Stimulated activated CD4-positive, alpha-beta T cell treated with anti-CD3 and anti-CD28 coated beads, Interleukin-1b, Interleukin-23, amount 100 ng/mL, for 48 hours (primary cell): ENCODE measurements around the gene PPAN.

ENCODE experiments used
- DNase-seq: peaks from one replicate; pipeline ENCODE4 v3.0.0-alpha.2; 2020

Gene PPAN, protein sequence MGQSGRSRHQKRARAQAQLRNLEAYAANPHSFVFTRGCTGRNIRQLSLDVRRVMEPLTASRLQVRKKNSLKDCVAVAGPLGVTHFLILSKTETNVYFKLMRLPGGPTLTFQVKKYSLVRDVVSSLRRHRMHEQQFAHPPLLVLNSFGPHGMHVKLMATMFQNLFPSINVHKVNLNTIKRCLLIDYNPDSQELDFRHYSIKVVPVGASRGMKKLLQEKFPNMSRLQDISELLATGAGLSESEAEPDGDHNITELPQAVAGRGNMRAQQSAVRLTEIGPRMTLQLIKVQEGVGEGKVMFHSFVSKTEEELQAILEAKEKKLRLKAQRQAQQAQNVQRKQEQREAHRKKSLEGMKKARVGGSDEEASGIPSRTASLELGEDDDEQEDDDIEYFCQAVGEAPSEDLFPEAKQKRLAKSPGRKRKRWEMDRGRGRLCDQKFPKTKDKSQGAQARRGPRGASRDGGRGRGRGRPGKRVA

DNA sequence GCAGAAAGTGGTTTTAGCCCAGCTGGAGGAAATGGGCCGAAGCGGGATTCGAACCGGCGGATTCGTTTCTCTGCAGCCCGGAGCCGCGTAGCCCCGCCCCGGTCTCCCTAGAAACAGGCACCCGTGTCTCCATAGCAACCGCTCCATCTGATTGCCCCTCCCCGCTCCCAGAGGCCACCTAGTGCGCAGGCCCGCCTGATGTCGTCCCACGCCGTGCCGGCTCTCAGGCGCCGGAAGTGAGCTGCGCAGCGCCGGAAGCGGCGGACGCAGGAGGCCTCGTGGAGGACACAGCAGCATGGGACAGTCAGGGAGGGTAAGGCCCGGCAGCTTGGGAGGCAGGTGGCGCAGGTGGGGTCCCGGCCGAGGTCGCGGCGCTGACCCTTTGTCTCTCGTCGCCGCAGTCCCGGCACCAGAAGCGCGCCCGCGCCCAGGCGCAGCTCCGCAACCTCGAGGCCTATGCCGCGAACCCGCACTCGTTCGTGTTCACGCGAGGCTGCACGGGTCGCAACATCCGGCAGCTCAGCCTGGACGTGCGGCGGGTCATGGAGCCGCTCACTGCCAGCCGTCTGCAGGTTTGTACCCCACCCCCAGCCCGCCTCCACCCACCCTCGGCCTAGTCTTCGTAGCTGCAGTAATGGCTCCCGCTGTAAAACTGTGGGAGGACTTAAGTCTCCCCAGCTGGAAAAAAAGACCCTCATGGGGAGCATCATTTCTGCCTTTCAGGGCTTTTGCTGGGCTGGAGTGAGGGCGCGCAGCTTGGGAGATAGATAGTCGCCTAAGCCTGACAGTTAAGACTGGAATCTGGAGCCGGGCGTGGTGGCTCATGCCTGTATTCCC is at the start of gene PPAN:
PPAN (plus strand) TSS at position 263 of the 837 bp plus-strand sequence; CDS start at position 296, 33 bp downstream.
- DNase-seq: peak; percentile 99

DNA sequence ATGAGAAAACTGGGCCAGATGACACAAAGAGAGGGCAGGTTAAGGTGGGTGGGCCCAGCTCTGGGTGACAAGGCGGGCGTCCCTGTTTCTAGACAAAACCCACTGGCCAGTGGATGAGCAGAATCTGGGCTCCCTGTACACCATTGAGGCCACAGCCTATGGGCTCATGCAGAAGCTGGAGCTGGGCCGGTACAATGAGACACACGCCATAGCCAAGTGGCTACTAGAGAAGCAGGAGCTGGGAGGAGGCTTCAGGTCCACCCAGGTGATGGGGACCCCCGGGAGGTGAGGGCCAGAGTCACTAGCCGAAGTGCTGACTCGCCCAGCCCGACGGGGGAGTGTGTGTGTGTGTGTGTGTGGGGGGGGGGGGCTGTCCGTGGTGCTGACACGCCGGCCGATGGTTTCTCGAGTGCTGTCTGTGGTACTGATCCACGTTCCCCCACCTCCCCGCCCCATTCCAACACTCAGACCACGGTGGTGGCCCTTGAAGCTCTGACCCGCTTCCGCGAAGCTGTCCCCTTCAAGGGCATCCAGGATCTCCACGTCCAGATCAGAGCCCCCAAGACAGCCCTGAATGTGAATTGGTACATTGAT is 44.3 kb upstream of the PPAN start:
- DNase-seq: no peak

DNA sequence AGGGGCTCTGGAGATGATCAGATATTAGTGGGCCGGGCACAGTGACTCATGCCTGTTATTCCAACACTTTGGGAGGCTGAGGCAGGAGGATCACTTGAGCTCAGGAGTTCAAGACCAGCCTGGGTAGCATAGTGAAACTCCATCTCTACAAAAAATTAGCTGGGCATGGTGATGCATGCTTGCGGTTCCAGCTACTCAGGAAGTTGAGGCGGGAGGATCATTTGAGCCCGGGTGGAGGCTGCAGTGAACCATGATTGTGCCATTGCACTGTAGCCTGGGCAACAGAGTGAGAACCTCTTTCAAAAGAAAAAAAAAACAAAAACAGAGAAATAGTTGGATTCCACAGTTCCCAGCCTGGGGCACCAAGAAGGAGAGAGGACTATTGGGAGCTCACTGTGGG is 38.0 kb upstream of the PPAN start:
- DNase-seq: no peak

DNA sequence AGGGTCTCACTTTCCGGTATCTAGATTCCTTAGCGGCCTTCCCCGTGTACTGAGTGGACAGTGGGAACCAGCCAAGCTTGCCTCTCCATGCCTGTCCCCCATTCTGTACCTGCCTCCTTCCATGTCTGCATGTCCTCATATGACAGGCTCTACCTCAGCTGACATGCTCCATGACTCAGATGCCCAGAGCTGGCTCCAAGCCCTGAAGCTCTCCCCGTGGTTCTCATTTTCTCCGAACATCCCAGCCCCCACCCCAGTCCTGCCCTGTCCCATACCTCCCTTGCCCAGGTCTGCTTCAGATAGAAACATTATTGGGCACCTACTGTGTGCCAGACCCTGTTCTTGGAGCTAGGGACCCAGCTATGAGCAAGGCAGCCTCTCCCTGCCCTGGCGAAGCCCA is 37.1 kb upstream of the PPAN start:
- DNase-seq: no peak

DNA sequence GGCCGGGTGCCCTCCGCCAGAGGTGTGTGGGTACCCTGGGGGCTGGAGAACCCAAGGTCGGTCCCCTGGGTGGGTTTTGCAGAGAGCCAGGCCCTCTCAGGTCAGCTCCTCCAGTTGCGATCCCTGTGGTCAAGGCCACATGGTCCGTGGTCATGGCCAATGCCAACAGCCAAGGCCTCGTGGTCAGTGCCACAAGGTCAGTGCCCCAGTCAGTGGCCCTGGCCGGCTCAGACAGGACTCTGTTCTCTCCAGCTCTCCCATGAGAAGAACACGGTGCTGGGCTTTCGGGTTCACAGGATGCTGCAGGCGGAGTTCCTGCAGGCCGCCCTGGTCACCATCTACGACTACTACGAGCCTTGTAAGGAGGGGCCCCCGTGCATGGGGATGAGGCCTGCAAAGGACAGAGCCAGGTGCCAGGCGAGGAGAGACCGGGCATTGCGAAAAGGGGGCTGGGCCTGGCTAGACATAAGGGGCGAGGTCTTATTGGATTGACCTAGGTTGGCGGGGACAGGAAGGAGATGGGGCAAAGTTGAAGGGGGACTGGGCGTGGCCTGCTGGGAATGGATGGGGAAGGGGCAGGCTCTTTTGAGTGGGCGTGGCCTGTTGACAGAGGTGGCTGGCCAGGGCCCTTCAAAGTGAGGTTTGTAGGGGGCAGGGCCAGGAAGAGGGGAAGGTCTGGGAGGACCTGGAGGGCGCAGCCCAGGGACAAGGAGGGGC is 35.3 kb upstream of the PPAN start:
- DNase-seq: no peak

DNA sequence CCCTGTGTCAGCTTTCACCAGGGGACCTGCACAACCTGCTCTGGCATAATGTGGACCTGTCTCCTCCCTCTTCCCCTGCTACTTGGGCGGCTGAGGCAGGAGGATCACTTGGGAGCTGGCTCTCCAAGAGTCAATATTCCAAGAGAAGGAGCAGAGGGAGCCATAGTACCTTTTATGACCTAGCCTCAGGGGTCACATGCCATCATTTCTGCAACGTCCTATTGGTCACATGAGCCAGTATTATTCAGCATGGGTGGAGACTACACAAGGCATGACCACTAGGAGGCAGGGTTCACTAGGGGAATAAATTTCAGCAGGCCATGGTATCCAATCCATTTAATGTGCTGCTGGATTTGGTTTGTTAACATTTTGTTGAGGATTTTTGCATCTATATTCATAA is 32.0 kb upstream of the PPAN start:
- peak; percentile 54 for DNase-seq

DNA sequence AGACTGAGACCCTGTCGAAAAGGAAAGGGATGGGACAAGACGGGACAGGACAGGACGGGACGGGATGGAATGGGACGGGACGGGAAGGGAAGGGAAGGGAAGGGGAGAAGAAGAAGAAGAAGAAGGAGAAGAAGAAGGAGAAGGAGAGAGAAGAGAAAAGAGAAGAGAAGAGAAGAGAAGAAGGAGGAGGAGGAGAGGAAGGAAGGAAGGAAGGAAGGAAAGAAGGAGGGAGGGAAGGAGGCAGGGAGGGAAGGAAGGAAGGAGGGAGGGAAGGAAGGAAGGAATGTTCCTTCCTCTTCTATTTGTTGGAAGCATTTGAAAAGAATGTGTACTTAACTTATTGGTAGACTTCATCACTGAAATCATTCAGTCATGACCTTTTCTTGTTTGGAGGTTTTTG is 29.6 kb upstream of the PPAN start:
- no peak for DNase-seq

DNA sequence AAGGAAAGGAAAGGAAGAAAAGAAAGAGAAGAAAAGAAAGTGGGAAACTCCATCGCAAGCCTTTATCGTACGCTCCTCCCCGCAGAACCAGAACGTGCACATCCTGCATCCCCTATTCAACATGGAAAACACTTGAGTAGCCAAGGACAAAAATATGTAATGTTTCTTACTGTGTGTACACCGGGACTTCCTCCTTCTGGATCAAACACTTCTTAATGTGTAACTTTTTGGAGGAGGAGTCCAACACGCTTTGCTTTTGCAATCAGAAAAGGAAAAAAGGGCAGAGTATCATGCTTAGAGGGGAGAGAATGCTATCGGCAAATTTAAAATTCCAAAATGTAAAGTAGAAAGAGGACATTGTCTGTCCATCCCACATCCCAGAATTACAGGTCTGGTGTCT is 27.8 kb upstream of the PPAN start:
- no peak for DNase-seq

DNA sequence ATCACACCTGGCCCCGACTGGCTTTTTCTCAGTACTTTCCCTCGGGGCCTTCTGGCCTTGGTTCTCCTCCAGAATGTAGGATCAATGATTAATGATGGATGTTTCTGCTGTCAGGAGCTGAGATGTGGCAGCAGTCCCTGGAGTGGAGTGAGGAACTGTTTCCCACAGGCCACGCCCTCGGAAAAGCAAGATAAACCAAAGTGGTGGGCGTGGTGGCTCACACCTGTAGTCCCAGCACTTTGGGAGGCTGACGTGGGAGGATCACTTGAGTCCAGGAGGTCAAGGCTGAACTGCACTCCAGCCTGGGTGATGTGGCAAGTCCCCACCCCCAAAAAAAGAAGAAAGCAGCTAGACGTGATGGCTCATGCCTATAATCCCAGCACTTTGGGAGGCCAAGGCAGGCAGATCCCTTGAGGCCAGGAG is 27.1 kb upstream of the PPAN start:
- no peak for DNase-seq

DNA sequence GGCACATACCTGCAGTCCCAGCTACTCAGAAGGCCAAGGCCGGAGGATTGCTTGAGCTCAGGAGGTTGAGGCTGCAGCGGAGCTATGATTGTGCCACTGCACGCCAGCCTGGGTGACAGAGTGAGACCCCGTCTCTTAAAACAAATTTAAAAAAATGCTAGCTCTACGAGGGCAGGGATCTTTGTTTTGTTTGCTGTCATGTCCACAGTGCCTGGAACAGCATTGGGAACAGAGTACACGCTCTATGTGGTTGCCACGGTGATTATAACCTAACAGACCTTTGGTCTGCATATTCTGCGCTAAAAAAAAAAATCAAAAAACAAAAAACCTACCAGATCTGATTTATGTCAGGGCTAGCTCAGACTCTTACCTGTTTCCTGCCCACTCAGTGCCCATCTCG is 22.3 kb upstream of the PPAN start:
- DNase-seq: no peak

DNA sequence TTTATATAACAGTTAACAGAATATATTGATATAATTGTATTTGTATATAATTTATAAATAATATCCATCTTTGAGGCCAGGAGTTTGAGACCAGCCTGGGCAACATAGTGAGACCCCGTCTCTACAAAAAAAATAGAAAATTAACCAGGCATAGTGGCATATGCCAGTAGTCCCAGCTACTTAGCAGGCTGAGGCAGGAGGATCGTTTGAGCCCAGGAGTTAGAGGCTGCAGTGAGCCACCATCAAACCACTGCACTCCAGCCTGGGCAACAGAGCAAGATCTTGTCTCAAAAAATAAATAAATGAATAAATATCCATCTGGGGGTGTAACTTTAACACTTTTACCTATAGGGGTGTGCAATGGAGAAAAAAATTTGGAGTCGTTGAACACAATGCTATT is 21.4 kb upstream of the PPAN start:
- DNase-seq: no peak

DNA sequence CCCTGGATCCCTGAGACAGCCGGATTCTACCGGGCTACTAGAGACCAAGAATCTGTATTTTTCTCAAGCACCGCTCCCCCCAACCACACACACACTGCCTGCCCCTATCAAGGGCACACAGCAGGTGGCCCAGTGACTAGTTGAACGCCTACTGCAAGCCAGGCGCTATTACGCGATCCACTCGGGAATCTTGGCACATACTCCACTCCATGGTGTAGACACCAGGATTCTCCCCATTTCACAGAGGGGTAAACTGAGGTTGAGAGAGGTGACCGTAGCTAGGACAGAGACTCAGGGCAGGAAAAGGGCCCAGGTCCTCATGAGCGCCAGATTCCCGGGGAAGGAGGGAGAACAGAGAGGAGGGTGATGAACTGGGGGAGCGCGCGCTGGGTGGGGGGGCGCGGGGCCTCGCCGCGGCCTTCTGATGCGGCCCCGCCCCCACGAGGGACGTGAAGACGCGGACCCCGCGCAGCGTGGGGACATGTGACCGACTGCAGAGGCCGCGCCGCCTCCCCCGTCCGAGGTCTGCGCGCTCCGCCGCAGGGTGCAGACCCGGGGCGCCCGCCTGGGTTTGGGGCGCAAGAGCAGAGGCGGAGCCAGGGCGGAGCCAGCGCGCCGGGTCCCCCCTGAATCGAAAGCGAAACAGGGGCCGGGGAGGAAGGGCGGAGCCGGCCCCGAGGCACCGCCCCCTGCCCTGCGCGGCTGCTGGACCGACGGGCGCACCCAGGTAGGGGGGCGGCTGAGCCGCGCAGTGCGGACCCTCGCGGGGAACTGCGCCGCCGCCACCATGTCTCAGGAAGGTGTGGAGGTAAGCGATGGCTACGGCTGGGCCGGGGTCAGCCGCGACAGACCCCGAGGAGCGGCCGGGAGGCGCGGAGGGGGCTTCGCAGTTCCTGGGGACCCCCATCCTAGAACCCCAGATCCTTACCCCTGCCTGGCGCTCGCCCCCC is 20.2 kb upstream of the PPAN start, which contains the start of gene SHFL:
SHFL (plus strand) TSS at position 677 of the 950 bp plus-strand sequence; CDS start at position 788, 111 bp downstream.
- DNase-seq: peak; percentile 76

DNA sequence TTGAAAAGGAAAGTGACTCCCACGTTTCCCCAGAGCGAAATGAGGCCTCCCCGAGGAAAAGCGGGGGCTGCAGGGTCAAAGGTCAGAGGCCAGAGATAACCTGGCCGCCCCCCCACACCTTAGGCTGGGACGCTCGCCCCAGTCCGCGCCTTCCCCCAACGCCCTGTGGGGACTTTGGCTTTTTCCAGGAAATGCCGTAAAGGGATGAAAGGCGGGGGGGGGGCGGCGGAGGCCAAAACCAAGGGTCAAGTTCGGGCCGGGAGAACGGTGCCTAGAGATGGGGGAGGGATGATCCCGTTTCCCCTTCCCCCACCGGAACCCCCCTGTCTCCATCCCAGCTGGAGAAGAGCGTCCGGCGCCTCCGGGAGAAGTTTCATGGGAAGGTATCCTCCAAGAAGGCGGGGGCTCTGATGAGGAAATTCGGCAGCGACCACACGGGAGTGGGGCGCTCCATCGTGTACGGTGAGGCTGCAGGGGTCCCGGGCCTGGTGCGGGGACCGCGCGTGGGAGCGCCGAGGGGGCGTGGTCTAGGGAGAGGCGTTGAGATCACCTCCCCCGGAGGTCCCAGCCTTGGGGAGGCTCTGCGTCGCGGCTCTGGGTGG is 19.5 kb upstream of the PPAN start:
- DNase-seq: peak; percentile 39

DNA sequence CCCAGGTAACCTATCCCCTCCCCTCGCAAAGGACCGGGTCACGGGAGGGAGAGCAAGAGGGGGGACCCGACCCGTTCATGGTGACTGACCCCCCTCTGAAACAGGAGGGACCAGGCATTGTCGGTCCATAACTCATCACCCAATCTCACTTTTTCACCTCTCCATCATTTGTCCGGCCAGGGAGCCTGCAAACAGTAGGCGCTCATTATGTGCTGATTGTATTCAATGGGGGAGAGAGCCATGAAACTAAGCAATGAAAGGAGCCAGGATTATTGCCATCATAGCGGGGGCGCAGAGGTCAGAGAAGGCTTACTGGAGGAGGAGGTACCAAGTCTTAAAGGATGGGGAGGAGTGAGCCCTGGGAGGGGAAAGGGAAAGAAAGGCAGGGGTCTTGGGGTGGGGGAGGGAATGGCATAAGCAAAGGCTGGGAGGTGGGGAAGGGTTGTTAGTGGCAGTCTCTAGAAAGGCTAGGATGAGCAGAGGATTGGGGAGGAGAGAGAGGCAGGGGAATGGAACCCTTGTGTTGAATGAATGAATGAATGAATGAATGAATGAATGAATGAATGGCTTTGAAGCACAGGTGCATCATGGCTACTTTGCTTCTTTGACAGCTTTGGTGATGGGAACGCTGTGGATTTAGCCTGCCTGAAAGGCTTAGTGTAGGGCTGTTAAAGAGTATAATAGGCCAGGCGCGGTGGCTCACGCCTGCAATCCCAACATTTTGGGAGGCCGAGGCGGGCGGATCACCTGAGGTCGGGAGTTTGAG is 18.7 kb upstream of the PPAN start:
- DNase-seq: no peak

DNA sequence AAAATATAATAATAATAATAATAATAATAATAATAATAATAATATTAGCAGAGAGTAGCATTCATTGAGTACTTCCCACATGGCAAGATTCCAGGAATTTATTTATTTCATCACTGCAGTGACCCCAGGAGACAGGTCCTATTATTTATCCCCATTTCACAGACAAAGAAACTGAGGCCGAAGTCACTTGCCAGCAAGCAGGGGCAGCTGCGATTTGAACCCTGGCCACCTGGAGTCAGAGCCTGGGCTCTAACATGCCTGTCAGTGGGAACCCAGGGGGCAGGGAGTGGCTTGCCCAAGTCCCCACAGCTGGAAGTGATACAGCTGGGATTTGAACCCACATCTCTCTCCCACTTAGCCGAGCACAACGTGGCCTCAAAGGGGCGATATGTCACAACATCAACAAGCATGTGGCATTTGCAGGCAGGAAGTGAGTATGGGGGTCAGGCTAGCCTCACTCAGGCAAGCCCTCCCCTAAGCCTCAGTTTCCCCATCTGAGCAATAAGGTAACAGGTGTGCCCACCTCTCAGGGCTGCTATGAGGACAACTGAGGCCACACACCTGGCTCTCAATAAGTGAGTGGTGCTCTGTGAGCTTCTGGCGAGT is 17.1 kb upstream of the PPAN start:
- no peak for DNase-seq

DNA sequence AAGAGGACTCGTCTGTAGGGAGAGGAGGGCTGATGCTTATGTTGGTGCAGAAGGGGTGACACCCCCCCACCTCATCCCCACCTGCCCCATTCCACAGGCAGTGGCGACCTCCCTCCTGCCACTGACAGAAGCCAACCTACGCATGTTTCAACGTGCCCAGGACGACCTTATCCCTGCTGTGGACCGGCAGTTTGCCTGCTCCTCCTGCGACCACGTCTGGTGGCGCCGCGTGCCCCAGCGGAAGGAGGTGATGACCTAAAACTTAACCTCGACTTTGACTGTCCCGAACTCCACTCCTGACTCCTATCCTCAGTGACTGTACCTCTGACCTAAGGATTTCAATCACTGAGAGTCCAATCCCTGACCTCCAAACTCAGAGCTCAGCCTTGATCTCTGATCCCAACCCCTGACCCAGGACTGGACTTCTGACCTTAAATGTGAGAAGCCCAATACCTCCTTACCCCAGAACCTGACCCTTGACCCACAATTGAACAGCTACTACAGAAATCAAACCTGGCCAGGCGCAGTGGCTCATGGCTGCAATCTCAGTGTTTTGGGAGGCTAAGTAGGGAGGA is 16.3 kb upstream of the PPAN start:
- no peak for DNase-seq

DNA sequence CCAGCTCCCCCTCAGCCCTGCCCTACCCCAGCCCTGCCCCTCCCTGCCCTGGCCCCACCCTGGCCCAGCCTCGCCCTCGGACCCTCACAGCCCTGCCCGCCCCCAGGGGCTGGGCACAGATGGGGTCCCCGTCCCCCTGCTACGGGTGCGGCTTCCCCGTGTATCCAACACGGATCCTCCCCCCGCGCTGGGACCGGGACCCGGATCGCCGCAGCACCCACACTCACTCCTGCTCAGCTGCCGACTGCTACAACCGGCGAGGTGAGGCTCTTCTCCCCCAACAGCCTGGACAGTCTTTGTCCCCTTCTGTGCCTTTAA is 14.8 kb upstream of the PPAN start:
- no peak for DNase-seq

DNA sequence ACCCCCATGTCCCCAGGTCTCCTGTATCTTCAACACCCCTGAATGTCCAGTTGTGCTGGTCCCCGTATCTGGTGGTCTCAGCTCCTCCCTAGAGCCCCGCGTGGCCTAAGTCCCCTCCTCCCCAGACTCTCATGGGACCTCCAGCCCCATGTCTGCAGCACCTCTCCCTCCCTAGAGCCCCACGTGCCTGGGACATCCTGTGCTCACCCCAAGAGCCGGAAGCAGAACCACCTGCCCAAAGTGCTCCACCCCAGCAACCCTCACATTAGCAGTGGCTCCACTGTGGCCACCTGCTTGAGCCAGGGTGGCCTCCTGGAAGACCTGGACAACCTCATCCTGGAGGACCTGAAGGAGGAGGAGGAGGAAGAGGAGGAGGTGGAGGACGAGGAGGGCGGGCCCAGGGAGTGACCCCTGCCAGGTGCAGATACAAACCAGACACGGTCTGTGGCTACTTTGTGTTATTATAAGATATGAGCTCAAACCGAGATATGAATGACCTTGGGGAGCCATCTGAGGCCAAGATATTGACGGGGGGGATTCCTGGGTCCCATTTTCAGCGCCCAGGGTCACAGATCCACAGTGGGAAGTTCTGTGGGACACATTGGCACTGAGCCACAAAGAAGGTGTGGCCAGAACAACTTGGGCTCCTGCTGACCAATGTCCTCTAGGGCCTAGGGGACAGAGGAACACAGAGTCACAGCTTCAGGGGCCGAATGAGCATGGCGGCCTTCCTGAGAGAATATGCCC is 14.1 kb upstream of the PPAN start:
- no peak for DNase-seq
